ENCODE data around the gene PICK1.
A peak's percentile ranks its signal among the peaks of the same experiment; 100 is the strongest.

PICK1 gene

GRCh38 chr22:38056969-38057891 lies at the start of gene PICK1:
Gene PICK1 (plus strand): TSS chr22:38057404. CDS start chr22:38057810, 406 bp downstream.
- DNase-seq (ENCODE audit: low read depth in 2 of 2) = peak; percentile 47 to 50

- DNase-seq (ENCODE audit: low read depth in 2 of 2) = no peak
Observed at GRCh38 chr22:38009000-38009806, 48.0 kb upstream of the PICK1 start.

GRCh38 chr22:38012604-38013072 lies 44.6 kb upstream of the PICK1 start:
- no peak for DNase-seq (ENCODE audit: low read depth in 2 of 2)

GRCh38 chr22:38014083-38014482 lies 43.1 kb upstream of the PICK1 start:
- DNase-seq (ENCODE audit: low read depth in 2 of 2) = no peak

- DNase-seq (ENCODE audit: low read depth in 2 of 2) = no peak
Observed at GRCh38 chr22:38016182-38017151, 40.7 kb upstream of the PICK1 start.

GRCh38 chr22:38017272-38017920 lies 39.8 kb upstream of the PICK1 start:
- DNase-seq (ENCODE audit: low read depth in 2 of 2) = no peak

GRCh38 chr22:38017939-38018885 lies 39.0 kb upstream of the PICK1 start:
- DNase-seq (ENCODE audit: low read depth in 2 of 2) = no peak

GRCh38 chr22:38018938-38019827 lies 38.0 kb upstream of the PICK1 start:
- no peak for DNase-seq (ENCODE audit: low read depth in 2 of 2)

GRCh38 chr22:38021206-38021605 lies 36.0 kb upstream of the PICK1 start:
- no peak for DNase-seq (ENCODE audit: low read depth in 2 of 2)

- no peak for DNase-seq (ENCODE audit: low read depth in 2 of 2)
Observed at GRCh38 chr22:38023045-38023444, 34.2 kb upstream of the PICK1 start.

- no peak for DNase-seq (ENCODE audit: low read depth in 2 of 2)
Observed at GRCh38 chr22:38025514-38025913, 31.7 kb upstream of the PICK1 start.

- DNase-seq (ENCODE audit: low read depth in 2 of 2) = no peak
Observed at GRCh38 chr22:38026130-38027111, 30.8 kb upstream of the PICK1 start.

- DNase-seq (ENCODE audit: low read depth in 2 of 2) = no peak
Observed at GRCh38 chr22:38027487-38027886, 29.7 kb upstream of the PICK1 start.

GRCh38 chr22:38028344-38029130 lies 28.7 kb upstream of the PICK1 start:
- no peak for DNase-seq (ENCODE audit: low read depth in 2 of 2)

- DNase-seq (ENCODE audit: low read depth in 2 of 2) = no peak
Observed at GRCh38 chr22:38029370-38029769, 27.8 kb upstream of the PICK1 start.

- no peak for DNase-seq (ENCODE audit: low read depth in 2 of 2)
Observed at GRCh38 chr22:38029901-38030300, 27.3 kb upstream of the PICK1 start.
